Measurements from ENCODE around the gene USP46.

The USP46 gene

DNA sequence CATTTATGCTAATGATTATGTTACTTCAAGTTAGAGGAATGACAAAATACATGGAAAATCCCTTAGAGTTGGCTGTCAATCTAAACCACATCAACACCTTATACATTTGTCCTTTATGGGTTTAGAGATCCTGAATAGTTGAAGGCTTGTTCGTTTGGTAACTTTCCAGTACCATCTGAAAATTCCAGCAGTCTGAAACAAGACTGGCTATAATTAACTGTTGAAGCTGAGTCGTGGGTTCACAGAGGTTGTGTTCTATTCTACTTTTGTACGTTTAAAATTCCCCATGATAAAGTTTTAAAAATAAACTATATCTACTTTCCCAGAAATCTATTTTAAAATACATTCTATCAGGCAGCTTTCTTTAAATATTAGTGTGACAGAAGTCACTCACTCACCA is 73.0 kb downstream of the USP46 start:
- in situ Hi-C loops (cut with HindIII; ENCODE audit: low pct_ligation_motif_present, low pct_unique_long_range_greater_than_20kb, low sequenced_read_pairs) = no loop called here

DNA sequence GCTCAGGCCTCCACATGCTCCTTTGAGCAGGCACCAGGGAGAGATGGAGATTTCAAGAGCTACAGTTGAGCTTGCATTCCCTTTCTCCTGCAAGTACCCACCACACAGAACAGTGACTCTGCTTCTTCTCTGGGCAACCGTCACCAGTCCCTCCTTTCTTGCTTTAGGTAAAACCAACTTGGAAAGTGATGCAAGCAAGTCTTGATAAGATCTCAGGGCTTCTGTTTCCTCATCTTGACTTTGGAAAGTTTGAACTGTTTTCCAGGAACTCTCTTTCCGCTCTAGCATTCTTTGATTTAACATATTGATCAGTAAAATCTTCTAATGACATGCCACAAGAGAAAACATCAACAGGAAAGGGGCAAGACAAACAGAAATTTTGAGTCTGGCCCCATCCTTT is 73.7 kb downstream of the USP46 start:
- no peak for DNase-seq
- in situ Hi-C loops (cut with HindIII; ENCODE audit: low pct_ligation_motif_present, low pct_unique_long_range_greater_than_20kb, low sequenced_read_pairs) = no loop called here

More for the DNA sequence above, 73.0 kb downstream of the USP46 start:
- no peak for DNase-seq

DNA sequence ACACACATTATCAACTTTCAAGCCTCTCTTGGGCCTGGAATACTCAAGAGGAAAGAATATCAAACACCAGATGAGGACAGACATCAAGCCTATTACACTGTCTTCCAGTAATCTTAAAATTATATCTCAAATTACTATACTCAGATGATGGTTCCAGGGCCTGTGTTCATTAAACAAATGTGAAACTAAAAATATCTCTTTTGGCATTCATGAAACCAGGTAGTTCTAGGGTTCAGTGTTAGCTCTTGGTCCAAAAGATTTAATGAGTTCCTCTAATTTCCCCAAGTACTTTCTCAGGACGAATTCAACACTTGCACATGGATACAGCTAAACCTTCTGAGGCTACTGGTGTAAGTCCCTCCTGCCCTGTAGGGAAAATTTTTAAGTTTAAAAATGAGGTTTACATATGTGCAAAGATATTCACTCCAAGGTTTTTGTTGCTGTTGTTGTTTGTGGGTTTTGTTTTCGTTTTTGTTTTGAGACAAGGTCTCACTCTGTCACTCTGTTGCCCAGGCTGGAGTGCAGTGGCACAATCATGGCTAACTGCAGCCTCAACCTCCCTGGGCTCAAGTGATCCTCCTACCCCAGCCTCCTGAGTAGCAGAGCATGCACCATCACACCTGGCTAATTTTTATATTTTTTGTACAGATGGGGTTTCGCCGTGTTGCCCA is 79.4 kb downstream of the USP46 start:
- in situ Hi-C loops (cut with HindIII; ENCODE audit: low pct_ligation_motif_present, low pct_unique_long_range_greater_than_20kb, low sequenced_read_pairs) = no loop called here
- no peak for DNase-seq

DNA sequence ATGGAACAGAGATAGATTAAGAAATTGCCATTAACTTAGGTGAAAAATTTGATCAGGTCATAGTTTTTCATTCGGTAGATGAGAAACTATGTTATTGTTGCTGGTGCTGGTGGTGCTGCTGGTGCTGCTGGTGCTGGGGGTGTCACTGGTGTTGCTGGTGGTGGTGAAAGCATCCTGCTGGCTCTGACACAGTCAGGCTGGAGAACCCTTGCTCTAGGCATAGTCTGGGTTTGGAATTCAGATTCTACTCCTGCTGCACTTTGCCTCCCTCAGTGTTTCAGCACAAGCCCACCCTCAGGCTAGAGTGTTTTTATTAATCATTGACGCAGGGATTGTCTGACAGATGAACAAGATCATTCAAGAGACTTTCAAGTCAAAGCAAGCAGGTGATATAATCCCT is 80.2 kb downstream of the USP46 start:
- no peak for DNase-seq
- in situ Hi-C loops (cut with HindIII; ENCODE audit: low pct_ligation_motif_present, low pct_unique_long_range_greater_than_20kb, low sequenced_read_pairs) = no loop called here

DNA sequence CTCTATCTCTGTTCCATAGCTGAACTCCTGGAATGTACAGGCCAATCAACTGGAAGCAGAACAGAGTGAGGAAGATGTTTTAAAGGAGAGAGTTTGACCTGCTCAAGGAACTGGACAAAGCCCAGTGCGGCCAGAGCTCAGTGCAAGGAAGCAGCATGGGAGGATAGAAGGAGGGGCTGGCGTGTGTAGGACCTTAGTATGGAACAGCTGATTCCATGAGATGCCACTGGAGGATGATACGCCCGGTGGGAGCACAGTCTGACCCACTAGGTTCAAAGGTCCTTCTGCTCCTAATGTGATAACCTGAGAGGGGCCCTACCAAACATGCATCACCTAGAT is 81.5 kb downstream of the USP46 start:
- in situ Hi-C loops (cut with HindIII; ENCODE audit: low pct_ligation_motif_present, low pct_unique_long_range_greater_than_20kb, low sequenced_read_pairs) = no loop called here
- no peak for DNase-seq

DNA sequence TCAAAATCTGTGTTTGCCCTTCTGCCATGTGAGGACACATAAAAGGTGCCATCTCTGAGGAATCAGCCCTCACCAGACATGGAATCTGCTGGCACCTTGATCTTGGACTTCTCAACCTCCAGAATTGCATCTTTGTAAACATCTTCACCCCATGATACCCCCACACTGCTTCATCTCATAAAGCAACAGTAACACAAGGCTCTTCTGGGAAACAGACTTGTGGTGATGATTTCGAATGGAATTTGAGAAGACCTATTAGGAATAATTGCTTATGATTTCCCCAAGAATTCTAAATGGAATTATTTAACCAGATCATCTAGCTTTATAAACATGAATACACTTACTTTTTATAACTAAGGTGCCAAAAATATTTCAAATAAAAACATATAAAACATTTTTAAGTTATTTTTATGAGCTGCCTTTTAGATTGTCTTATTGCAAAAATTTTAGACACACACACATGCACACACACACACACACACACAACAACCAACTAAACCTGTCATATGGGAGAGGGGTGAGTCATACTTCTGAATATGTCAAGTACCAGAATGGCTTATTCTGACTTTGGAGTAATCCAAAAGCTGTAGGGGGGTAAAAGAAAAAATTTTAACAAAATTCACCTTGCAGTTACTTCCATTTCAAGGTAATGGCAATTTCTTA is 82.0 kb downstream of the USP46 start:
- no peak for DNase-seq
- in situ Hi-C loops (cut with HindIII; ENCODE audit: low pct_ligation_motif_present, low pct_unique_long_range_greater_than_20kb, low sequenced_read_pairs) = no loop called here

DNA sequence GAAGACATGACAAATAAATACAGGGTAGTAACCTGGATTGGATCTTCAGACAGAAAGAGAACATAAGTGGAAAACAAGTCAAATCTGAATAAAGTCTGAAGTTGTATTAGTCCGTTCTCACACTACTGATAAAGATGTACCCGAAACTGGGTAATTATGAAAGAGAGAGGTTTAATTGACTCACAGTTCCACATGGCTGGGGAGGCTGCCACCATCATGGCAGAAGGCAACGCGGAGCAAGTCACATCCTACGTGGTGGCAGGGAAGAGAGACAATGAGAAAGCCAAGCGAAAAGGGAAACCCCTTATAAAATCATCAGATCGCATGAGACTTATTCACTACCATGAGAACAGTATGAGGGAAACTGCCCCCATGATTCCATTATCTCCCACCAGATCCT is 82.8 kb downstream of the USP46 start:
- in situ Hi-C loops (cut with HindIII; ENCODE audit: low pct_ligation_motif_present, low pct_unique_long_range_greater_than_20kb, low sequenced_read_pairs) = no loop called here
- no peak for DNase-seq

DNA sequence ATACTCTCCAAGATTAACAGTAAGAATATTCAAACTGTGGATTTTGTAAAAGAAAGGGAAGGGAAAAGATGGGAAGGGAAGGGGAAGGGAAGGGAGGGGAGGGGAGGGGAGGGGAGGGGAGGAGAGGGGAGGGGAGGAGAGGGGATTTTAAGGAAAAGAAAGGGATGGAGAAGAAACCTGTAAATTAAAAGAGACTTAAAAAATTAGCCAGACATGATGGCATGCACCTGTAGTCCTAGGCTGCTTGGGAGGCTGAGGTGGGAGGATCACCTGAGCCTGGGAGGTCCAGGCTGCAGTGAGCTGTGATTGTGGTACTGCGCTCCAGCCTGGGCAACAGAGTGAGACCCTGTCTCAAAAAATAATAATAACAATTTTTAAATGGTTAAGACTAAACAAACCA is 83.7 kb downstream of the USP46 start:
- DNase-seq = no peak
- in situ Hi-C loops (cut with HindIII; ENCODE audit: low pct_ligation_motif_present, low pct_unique_long_range_greater_than_20kb, low sequenced_read_pairs) = no loop called here

DNA sequence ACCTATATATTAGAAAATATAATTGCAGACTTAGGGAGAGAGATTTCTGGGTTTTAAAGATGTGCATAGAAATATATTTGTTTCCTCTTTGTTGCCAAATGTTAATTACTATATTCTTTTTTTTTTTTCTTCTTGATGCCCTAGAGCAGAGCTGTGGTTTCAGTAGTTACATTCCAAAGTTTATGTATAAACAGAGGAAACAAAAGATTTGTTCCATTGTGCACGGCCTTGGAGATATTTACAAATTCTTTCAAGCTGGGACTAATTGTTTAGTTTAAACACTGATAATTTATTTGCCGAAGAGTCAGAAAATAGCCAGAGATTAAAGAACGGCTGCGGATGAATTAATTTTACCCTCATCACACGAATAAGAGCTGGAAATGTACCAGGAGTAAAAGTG is 85.1 kb downstream of the USP46 start:
- DNase-seq = no peak
- in situ Hi-C loops (cut with HindIII; ENCODE audit: low pct_ligation_motif_present, low pct_unique_long_range_greater_than_20kb, low sequenced_read_pairs) = no loop called here

DNA sequence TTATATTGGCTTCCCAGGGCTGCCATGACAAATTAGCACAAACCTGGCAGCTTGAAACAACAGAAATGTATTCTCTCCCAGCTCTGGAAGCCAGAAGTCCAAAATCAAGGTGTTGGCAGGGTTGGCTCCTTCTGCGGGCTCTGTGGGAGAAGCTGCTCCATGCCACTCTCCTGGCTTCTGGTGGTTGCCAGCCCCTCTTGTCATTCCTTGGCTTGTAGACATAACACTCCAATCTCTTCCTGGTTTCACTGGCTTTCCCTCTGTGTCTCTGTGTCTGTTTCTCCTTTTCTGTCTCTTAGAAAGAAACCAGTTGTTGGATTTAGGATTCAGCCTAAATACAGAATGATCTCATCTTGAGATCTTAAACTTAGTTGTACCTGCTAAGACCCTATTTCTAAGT is 85.5 kb downstream of the USP46 start:
- DNase-seq = no peak
- in situ Hi-C loops (cut with HindIII; ENCODE audit: low pct_ligation_motif_present, low pct_unique_long_range_greater_than_20kb, low sequenced_read_pairs) = no loop called here

DNA sequence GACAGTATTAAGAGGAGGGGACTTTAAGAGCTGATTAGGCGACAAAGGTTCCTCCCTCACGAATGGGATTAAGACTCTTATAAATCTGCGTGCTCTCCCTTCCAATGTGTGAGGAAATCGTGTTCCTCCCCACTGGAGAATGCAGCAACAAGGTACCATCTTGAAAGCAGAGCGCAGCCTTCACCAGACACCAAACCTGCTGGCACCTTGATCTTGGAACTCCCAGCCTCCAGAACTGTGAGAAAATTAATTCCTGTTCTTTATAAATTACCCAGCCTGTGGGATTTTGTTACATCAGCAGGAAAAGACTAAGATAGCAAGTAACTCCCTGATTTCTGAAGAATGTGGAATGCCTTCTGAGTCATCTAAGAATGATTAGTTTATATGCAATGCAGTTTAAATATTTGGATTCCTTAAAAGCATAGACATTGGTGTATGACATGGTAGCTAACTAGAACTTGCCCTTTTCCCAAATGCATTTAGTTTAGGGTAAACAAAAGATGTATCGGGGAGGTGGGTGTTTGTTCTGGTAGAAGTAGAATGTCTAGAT is 86.1 kb downstream of the USP46 start:
- in situ Hi-C loops (cut with HindIII; ENCODE audit: low pct_ligation_motif_present, low pct_unique_long_range_greater_than_20kb, low sequenced_read_pairs) = no loop called here
- DNase-seq = no peak

DNA sequence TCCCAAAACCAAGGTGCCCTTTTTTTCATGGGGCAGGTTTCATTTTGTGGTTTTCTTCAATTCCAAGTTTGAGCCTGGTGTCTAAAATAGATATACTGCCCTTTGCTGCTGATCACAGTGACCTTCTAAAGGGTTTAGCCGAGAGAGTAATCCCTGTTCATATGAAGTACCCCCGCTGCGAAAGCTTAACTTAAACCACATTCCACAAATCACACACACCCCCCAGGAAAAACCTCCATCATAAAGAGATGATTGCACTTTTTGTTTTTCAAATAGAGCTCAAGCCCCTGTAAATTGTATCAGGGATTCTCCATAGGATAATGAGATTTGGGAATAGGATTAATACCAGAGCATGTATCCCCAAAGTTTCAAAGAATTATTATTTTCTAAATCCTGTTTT is 90.8 kb downstream of the USP46 start:
- no peak for DNase-seq
- in situ Hi-C loops (cut with HindIII; ENCODE audit: low pct_ligation_motif_present, low pct_unique_long_range_greater_than_20kb, low sequenced_read_pairs) = no loop called here

DNA sequence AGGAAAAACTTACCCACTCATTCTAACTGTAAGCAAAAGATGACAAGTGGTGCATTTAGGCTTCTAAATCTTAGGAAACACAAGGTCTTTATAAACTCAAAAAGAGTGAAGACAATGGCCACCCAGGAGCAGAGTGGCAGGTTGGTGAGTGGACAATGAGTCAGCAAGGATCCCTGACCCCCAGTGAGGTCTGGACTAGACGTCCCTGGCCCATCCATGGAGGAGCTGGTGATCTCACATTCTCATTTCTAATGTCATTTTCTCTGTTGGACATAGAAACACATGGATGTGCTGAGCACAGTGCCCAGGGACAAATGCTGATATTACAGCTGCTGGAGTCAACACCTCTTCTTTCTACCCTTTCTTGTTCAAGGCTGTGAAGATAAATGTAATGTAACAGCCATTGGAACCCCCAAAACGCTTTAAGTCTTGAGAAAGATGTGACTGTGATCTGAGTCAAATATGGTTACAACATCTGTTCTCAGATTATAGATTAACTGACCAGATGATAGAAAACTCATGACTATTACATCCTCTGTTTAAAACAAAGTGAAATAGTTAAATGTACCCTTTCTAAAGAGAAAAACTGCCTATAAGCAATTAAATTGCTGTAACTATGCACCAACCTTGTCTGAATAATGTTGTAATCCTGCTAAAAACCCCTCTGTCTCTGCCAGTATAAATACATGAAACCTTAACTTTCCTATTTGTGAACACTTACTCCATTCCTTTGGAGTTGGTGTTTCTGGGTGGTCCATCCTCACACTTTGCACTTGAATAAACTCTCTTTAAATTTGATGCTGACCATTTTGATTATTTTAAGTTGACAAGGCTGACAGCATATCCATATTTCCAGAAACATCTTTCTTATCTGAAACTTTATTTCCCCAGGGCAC is 92.7 kb downstream of the USP46 start:
- in situ Hi-C loops (cut with HindIII; ENCODE audit: low pct_ligation_motif_present, low pct_unique_long_range_greater_than_20kb, low sequenced_read_pairs) = no loop called here
- no peak for DNase-seq

DNA sequence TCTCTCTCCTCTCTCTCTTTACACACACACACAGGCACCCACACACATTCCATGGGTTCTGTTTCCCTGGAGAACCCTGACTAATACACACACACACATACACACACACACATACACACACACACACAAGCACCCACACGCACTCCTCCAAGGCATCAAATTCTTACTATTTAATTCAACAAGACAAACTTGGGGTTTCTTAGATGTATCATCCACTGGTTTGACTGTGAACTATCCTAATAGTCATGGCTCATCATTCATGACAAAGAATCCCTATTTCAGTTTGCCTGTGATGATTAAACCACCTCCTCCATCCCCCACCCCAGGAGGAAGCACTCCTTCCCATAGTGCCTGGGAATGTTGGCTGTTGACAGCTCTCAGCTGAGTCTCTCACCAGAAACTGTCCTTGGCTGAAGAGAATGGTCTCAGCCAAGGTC is 98.2 kb downstream of the USP46 start:
- no peak for DNase-seq
- in situ Hi-C loops (cut with HindIII; ENCODE audit: low pct_ligation_motif_present, low pct_unique_long_range_greater_than_20kb, low sequenced_read_pairs) = no loop called here

DNA sequence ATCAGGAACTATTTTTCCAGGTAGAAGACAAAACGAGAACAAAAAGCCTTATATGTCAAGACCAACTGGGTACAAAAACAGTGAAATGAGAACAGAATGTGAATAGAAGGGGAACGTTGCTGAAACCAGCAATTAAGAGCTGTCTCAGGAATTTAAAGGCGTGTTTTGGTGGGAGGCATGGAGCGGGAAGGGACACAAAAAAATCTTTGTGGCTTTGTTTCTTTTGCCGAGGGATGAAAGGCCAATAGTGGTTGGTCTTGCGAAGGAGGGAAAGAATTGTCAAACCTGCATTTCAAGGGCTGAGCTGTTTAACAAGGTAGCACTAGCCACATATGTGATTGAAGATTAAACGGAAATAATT is 103.8 kb downstream of the USP46 start:
- in situ Hi-C loops (cut with HindIII; ENCODE audit: low pct_ligation_motif_present, low pct_unique_long_range_greater_than_20kb, low sequenced_read_pairs) = no loop called here
- no peak for DNase-seq

DNA sequence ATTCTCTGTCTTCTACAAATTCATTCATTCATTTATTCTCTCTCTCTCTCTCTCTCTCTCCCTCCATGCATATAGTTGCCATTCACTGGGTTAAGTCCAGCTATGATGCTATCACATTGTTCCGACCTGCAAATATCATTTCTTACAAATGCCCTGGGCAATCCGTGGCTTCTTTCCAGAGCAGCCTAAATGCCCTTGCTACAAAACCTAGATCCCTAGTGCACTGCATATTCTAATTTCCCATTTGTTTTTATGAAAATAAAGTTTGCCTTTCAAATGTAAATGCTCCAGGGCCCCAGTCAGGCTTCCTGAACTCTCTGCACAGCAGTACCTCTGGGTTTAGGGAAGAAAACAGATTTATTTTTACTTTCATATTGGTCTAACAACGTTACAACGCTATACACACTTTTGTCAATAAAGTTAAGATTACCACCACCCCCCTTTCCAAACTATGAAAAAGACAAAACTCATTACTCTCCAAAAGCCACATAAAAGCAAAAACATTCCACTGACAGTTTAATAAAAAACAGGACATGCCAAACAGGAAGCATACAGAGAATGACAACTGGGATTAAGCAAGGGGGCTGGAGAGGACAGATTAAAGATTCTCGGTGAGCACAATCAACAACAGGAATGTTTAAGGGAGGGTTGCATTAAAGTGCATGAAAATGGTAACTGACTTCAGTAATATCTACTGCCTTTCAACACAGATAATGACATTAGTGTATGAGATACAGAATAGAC is 104.3 kb downstream of the USP46 start:
- in situ Hi-C loops (cut with HindIII; ENCODE audit: low pct_ligation_motif_present, low pct_unique_long_range_greater_than_20kb, low sequenced_read_pairs) = no loop called here
- DNase-seq = no peak

DNA sequence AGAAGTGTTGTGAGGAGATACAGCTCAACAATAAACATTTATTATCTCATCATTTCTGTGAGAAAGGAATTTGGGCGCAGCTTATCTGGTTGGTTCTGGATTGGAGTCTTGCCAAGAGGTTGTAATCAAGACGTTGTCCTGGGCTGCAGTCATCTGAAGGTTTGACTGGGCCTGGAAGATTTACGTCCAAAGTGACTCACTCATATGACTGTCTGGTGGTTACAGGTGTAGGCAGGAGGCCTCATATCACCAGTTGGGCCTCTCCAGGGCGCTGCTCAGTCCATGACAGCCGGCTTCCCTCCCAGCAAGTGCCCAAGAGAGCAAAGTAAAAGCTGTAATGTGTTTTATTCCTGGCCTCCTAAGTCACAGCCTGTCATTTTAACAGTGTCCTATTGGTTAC is 106.3 kb downstream of the USP46 start:
- in situ Hi-C loops (cut with HindIII; ENCODE audit: low pct_ligation_motif_present, low pct_unique_long_range_greater_than_20kb, low sequenced_read_pairs) = no loop called here
- DNase-seq = no peak

DNA sequence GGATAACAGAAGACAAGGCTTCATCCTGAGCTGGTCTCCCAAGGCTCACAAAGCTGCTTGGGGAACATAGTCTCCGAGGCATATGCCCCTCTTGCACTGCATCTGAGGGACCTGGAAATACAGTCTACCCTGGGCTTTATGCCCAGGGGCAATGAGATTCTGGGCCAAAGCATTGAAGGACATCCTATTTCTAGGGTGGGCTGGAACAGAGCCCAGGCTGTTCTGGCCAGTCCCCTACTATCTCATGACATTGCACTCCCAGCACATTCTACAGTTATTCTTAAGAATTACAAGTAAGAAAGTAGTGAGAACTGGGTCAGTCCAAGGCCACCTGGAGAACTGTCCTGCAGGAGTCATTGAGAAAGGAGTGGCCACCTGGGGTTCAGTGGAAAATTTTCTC is 107.6 kb downstream of the USP46 start:
- in situ Hi-C loops (cut with HindIII; ENCODE audit: low pct_ligation_motif_present, low pct_unique_long_range_greater_than_20kb, low sequenced_read_pairs) = no loop called here
- DNase-seq = no peak

DNA sequence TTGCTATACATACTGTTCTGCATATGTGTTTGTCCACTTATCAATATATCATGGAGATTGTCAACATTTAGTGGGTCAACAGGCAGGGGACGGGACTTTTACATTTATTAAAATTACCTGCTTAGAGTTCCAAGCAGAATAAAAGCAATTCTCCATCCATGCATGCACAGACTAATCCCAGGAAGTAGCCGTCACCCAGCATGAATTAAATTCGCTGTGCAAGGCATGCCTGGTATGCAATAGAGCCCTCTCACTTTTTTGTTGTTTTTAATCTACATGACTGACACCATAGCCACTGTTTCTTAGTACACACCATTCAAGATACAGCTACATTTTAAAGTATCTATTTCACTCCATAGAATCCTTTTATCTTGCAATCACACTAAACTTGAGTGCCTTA is 108.9 kb downstream of the USP46 start:
- DNase-seq = no peak
- in situ Hi-C loops (cut with HindIII; ENCODE audit: low pct_ligation_motif_present, low pct_unique_long_range_greater_than_20kb, low sequenced_read_pairs) = no loop called here
